ENCODE measurements around the gene USP30. TPM values are rescaled to one million over a fixed set of nuclear protein-coding genes. Genes with fewer than 3 reads are reported as not detected.
"Not testable (repeated sequence)": the region's sequence is repeated elsewhere in the genome, so short reads cannot be mapped to it uniquely, and the experiment has no call there.

Gene USP30, protein sequence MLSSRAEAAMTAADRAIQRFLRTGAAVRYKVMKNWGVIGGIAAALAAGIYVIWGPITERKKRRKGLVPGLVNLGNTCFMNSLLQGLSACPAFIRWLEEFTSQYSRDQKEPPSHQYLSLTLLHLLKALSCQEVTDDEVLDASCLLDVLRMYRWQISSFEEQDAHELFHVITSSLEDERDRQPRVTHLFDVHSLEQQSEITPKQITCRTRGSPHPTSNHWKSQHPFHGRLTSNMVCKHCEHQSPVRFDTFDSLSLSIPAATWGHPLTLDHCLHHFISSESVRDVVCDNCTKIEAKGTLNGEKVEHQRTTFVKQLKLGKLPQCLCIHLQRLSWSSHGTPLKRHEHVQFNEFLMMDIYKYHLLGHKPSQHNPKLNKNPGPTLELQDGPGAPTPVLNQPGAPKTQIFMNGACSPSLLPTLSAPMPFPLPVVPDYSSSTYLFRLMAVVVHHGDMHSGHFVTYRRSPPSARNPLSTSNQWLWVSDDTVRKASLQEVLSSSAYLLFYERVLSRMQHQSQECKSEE
- 7.3 and 7.8 TPM in 2 replicates for total RNA-seq

DNA sequence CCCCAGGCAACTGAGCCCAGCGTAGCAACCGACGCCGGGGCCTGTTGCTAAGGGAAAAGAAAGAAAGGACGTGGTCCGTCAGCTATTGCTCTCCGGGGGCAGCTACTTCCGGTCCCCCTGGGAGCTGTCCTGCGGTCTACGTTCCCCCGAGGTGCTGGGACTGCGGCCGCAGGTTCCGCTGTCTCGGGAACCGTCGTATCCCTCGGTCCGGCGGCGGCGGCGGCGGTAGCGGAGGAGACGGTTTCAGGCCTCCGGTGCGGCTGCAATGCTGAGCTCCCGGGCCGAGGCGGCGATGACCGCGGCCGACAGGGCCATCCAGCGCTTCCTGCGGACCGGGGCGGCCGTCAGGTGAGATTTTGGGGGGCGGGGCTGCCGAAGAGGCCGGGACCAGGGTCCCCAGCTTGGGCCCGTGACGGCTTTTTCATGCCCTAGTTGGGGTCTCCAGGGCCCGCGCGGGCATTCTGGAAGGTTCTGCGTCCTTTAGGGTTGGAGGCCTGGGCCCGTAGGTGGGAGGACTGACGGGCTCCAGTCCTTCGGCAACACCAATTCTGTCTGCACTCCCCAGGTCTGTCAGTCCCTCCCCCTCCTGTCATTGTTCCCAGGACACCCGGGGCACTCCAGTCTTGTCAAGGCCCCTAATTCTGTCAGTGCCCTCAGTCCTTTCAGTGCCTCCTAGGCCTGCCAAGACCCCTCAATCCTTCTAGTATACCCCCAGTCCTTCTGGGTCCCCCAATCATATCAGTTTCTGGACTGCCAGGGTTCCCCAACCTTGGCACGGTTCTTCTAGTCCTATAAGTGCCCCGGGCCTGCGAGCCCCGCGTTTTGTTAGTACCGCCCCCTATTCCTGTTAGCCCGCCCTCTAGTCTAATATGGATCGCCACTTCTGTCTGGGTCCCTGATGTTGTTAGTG, at the start of gene USP30:
Gene USP30, plus strand, starts transcription at position 163 of the 910 bp plus-strand sequence. Its CDS starts 103 bp downstream, at position 266.
- intact Hi-C loops (cut with micrococcal nuclease), result loop anchor here (1.0 to 5.0 kb wide), 10 partner anchors 41 to 1960 kb away; partner anchors contain the start of genes ALKBH2, CORO1C, CRY1 and FICD

DNA sequence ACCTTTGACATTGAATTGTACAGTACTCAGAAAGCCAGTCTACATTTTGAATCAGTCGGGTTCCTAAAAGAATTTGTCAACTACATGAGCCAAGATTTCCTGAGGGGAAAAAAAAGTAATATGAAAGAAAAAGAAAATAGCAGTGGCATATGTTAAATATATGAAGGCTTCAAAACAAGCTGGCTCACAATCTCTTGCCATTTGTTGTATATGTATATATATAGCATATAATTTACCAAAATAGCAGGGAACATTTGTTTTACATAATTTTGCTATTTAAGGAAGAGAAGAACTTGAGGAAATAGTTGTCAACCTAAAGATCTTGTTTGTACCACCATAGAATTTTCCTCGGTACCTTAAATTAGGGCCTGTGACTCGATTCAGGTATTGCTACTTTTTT, 48.4 kb upstream of the USP30 start:
- intact Hi-C loops (cut with micrococcal nuclease), result no loop called here

DNA sequence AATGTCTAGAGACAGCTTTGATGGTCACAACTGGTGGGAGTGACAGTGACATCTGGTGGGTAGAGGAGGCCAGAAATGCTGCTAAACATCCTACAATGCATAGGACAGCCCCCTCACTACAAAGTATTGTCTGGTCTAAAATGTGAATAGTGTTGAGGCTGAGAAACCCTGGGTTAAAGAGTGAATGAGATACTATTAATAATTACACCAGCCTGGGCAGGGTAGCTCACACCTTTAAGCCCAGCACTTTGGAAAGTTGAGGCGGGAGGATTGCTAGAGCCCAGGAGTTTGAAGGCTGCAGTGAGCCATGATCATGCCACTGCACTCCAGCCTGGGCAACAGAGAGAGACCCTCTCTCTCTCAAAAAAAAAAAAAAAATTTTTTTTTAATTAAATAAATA, 42.6 kb upstream of the USP30 start:
- intact Hi-C loops (cut with micrococcal nuclease), result no loop called here

DNA sequence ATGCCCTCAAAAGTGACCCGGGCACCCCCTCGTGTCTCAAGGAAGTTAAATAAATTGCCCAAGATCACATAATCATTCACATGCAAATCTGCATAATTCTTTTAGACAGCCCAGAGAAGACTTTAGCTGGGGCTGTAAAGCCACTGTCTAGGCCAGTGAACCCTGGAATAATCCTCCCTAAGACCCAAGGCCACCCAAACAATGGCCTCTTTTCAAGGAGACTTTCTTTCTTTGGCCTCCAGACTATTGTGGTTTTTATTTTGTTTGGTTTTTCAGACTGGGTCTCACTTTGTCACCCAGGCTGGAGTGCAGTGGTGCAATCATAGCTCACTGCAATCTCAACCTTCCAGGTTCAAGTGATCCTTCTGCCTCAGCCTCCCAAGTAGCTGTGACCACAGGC, 42.1 kb upstream of the USP30 start:
- intact Hi-C loops (cut with micrococcal nuclease), result no loop called here

DNA sequence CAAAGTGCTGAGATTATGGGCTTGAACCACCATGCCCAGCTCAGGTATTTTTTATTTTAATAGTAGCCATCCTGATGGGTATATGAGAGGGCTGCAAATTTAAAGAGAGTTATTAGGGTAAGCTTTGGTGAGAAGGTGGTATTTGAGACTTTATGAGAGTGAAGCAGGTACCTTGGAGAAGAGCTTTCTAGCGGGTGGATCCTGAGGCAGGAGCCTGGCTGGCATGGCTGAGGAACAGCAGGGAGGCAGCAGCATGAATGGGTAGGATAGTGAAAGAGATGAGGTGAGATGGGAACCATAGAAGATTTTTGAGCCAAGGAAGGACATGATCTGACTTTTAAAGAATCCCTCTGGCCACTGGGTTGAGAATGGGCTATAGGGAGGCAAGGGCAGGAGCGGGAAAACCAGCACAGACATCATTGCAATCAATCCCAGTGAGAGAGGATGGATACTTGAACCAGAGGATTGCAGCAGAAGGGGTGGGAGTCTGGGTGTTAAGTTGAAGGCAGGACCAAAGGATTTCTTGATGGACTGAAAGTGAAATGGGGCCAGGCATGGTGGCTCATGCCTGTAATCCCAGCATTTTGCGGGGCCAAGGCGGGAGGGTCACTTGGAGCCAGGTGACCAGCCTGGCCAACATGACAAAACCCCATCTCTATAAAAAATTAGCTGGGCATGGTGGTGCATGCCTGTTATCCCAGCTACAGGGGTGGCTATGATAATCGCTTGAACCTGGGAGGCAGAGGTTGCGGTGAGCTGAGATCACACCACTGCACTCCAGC, 37.2 kb upstream of the USP30 start:
- intact Hi-C loops (cut with micrococcal nuclease), result no loop called here

DNA sequence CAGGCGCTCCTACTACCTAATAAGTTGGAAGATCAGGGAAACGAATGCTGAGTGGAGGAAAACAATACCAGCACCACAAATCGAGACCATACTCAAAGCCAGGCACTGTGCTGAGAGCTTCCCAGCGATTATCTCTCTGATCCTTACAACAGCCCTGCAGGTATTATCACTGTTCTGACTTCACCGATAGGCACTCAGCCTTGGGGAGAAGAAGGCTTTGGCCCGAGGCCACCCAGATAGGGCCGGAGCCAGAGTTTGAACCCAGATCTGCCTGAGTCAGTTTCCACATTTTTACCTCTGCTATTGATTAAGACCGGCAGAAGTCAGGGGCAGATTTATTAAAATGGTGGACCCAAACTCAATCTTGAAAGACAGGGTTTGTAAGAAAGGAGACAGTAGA, 36.4 kb upstream of the USP30 start:
- intact Hi-C loops (cut with micrococcal nuclease), result no loop called here

DNA sequence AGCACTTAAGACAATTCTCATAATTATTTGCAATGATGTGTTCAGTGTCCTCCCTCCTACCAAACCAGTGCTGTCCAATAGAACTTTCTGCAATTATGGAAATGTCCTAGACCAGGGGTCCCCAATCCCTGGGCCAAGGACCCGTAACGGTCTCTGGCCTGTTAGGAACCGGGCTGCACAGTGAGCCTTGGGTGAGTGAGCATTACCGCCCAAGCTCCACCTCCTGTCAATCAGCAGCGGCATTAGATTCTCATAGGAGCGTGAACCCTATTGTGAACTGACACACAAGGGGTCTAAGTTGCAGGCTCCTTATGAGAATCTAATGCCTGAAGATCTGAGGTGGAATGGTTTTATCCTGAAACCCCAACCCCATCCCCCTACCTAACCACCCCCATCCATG, 35.4 kb upstream of the USP30 start:
- intact Hi-C loops (cut with micrococcal nuclease), result no loop called here

DNA sequence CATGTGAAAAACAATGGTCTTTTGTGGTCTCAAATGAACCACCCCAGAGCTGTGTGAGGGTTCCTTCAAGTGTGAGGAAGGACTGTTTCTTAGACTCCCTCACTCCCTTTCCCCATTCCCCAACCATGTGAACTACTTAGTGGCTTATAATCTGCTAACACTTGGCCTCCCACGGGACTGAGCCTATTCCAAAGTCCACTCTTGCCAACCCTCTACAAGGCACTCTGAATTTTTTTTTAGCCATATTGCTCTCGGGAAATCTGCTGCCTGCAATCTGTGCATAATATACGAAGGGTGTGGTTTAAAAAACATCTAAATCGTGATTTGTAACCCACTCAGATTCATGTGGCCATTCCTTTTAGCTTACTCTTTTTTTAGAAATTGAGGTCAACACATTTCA, 34.1 kb upstream of the USP30 start:
- intact Hi-C loops (cut with micrococcal nuclease), result no loop called here

DNA sequence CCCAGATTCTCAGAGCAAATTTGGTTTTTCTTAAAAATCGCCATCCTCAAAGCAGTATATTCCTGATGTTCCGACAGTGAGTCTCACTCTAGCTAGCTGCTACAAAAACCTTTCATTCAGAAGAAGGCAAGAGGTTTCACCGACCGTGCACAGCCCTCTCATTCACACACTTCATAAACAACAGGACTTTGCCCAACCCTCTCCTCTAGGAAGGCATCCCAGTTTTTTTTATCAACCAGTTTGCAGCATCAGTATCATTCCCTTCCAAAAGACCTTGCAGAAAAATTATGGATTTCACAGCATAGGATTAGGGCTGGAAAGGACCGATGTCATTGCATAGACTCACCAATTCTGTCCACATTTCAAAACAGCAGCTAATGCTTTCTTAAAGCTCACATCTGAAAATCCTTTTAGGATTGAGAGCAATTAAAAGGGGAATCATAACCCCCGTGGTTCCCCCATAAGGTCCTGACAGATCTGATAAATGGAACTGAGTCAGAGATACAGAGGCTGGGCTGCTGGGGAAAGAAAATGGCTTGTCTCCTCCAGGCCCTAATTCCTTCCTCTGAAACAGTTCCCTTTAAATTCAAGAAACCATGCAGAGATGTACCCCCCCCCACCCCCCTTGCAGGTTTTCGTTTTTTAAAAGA, 32.1 kb upstream of the USP30 start:
- intact Hi-C loops (cut with micrococcal nuclease), result no loop called here

DNA sequence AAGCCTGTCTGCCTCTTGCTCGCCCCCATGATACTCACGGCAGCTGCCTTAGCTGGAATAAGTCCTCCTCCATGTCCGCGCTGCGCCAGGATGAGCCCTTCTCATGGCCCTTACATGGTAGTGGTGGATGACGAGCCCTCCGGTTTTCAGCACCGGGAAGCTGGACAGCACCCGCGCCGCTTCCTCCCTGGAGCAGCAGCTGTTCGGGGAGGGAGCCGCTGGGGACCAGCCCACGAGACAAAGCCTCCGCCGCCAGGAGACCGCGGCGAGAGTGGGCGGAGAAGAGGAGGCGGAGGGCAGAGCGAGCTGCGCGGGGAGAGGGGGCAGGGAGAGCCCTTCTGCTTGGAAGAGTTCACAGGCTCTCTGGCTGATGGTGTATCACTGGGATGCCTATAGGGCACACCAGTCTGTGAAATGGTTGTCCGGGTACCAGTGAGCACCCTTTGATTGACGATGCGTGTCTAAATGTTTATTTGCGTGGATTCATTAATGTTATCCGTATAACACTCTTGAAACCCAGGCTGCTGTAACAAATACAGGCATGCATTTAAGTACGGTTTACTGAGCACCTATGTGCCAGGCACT, 31.5 kb upstream of the USP30 start, which contains the start of gene SVOP:
Gene SVOP, minus strand, starts transcription at position 273 of the 585 bp plus-strand sequence. Its CDS starts 200 bp downstream, at position 73.
- intact Hi-C loops (cut with micrococcal nuclease), result no loop called here

DNA sequence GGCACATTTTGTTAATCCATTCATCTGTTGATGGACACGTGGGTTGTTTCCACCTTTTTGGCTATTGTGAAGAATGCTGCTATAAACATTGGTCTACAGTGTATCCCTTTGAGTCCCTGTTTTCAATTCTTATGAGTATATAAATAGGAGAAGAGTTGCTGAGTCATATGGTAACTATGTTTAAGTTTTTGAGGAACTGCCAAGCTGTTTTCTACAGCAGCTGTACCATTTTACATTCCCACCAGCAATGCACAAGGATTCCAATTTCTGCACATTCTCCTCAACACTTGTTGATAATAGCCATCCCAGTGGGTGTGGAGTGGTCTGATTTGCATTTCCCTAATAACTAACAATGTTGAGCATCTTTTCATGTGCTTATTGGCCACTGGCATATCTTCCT, 24.6 kb upstream of the USP30 start:
- intact Hi-C loops (cut with micrococcal nuclease), result no loop called here

DNA sequence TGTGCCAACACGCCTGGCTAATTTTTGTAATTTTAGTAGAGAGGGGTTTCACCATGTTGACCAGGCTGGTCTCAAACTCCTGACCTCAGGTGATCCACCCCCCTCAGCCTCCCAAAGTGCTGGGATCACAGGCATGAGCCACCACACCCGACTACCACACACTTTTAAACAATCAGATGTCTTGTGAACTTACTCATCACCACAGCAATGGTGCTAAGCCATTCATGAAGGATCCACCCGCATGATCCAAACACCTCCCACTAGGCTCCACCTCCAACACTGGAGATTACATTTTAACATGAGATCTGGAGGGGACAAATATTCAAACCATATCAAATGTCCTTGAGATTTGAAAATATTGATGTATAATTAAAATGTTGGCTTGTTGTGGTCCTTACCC, 23.8 kb upstream of the USP30 start:
- intact Hi-C loops (cut with micrococcal nuclease), result not testable (repeated sequence)

DNA sequence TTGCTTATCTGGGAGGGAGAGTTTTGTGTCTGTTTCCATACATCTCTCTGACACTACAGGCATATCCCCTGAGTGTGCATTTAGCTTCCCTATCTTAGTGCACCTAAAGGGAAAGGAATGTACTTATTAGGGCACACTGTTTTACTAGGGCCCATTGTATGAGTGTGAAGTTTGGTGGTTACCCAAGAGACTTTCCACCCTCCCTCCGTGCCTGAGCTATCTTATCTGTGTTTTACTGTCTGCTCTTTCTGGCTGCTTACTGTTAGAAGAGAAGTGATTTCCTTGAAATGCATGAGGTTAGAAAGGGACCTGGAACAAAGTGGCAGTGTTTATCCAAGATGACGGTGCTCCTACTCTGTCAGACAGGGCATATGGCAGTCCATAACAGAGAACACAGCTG, 23.0 kb upstream of the USP30 start:
- intact Hi-C loops (cut with micrococcal nuclease), result no loop called here

DNA sequence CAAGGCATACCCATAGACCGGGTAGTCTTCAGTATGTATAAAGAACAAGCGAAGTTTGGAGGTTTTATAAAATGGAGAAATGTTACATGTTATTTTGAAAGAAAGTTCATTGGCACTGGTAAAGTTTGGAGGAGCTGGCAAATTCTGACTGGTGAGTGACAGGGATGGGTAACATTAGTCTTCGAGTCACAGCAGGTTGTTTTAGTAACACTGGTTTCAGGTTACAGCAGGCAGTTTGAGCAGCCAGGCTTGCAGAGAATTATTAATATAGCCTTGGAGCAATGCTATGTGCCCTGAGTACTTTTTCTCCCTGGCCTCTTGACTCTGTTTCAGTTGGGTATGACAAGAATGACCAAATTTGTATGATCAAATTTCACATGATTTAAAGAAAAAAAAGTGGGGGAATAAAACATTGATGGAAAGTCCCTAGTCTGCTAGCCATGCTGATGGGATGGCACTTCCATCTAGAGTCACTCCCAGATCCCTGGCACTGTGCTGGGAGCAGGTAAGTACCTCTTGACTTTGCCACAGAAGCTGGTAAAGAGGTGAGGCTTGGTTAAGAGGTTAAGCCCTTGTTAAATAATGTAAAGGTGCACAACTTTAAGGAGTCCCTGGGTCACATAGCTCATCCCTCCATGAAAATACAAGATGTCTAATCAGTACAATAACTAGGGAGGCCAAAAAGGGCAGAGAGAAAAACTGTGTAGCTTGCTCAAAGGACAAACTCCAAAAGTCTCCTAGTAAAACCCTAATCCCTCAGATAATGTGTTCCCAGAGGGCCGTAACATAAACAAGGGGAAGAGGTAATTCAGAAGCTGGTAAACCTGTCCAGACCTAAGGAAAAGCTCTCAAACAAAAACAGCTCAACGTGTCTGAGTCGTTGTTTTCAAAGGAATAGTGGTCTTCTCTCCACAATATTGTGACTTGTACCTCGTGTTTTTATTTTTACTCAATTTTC, 18.9 kb upstream of the USP30 start:
- intact Hi-C loops (cut with micrococcal nuclease), result no loop called here

DNA sequence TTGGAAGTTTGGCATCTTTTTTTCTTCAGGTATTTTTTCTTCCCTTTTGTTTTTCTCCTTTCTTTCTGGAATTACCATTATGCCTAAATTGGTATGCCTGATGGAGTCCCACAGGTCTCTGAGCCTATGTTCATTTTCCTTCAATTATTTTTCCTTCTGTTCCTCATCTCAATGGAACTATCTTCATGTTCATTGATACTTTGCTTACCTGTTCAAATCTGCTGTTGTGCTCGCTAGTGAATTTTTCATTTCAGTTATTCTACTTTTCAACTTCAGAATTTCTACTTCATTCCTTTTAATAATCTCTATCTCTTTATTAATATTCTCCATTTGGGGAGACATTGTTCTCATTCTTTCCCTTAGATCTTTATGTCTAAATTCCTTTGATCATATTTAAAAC, 15.4 kb upstream of the USP30 start:
- intact Hi-C loops (cut with micrococcal nuclease), result no loop called here

DNA sequence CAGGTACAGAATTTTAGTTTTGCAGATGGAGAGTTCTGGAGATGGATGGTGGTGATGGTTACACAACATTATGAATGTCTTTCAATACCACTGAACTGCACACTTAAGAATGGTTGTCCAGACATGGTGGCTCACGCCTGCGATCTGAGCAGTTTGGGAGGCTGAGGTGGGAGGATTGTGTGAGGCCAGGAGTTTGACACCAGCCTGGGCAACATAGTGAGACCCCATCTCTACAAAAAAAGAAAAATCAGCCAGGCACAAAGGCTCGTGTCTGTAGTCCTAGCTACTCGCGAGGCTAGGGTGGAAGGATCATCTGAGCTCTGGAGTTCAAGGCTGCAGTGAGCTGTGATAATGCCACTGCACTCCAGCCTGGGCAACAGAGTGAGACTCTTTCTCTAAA, 8.1 kb upstream of the USP30 start:
- intact Hi-C loops (cut with micrococcal nuclease), result no loop called here

DNA sequence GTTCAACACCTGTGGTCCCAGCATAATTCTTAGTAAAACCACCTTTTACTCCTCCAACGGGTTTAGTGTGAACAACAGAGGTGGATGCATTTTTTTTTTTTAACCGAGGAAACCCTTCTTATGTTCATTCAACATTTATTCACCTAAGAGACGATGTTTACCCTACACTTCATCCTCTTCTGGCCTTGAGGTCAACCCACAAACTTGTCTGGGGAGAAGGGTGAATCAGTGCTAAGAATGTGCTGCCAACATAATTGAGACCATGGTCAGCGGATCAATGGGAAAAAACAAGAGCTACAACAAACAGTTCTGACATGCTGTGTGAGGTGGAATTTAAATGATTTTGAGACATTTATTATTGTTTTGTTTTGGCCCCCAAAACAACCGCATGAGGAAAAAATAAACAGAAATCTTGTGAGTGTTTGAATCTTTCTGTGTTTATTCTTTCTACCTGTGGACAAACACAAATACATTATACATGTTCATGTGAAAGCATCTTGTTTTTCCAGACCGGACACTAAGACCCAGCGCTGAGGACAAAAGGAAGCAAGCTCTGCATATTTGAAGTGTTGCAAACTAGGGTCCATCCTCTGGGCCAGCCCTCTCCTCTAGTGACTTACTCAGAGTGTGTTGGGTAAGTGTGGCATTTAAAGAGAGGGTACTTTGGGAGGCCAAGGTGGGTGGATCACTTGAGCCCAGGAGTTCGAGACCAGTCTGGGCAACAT, 5.1 kb upstream of the USP30 start:
- intact Hi-C loops (cut with micrococcal nuclease), result no loop called here

DNA sequence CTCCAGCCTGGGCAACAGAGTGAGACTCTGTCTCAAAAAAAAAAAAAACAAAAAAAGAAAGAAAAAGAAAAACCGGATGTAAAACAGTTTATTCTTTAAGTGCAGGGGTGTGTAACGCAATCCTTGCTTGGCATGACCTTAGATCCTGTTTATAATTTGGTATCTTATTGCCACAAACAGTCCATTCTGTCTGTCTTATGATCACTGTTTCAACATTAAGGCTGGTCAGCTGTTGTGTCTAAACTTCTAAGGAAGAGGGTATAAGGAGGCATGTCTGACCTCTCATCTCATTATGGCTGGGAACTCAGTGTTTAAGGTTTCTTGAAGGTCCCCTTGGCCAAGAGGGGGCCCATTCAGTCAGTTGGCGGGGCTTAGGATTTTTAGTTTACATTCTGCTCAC, 3.7 kb upstream of the USP30 start:
- intact Hi-C loops (cut with micrococcal nuclease), result not testable (repeated sequence)
